ENCODE data around the gene H2BW2. TPM values are rescaled to one million over a fixed set of nuclear protein-coding genes. Genes with fewer than 3 reads are reported as not detected.

Gene H2BW2
- total RNA-seq, 1 experiment from 2014 or later: not detected

- BruUV-seq (replicated peaks): no TSS peak
Observed at GRCh38 chrX:104008831-104009230, 30.9 kb upstream of the H2BW2 start.

More at GRCh38 chrX:104008831-104009230, 30.9 kb upstream of the H2BW2 start:
- Histone ChIP-seq H3K27me3 (ENCODE audit: insufficient read depth, low read length) (peaks cover 14% of the 10 kb centered on the region; the same call in 1 of the 2 replicates), H3K27ac (ENCODE audit: low read depth, low read length) (no peak overlapping the region), H3K4me1 (ENCODE audit: control insufficient read depth in 1 of 2, insufficient read depth in 2 of 2, low read length in 2 of 2) (no peaks in the 10 kb centered on the region), H3K4me2 (ENCODE audit: low read length) (no peak overlapping the region), H3K9ac (ENCODE audit: low read length) (no peak overlapping the region), H3K36me3 (ENCODE audit: control insufficient read depth in 1 of 2, insufficient read depth in 2 of 2, low read length in 2 of 2) (no peaks in the 10 kb centered on the region), H3K9me3 (ENCODE audit: control insufficient read depth in 1 of 2, insufficient read depth in 1 of 2, low read depth in 1 of 2, low read length in 2 of 2) (no peaks in the 10 kb centered on the region), H3K4me3 (replicated peaks in 1 of 2; ENCODE audit: low read depth in 1 of 2, low read length in 2 of 2) (no peak overlapping the region), H3K9me2 (ENCODE audit: insufficient read depth) (no peaks in the 10 kb centered on the region), H2AFZ (ENCODE audit: low read depth, low read length, poor library complexity, severe bottlenecking) (no peak overlapping the region), H3K79me2 (ENCODE audit: insufficient read depth, low read length) (no peaks in the 10 kb centered on the region), H4K20me1 (ENCODE audit: insufficient read depth) (no peaks in the 10 kb centered on the region)
- ATAC-seq (no peak), DNase-seq (ENCODE audit: low read depth, low spot score) (no peak)
- ChIA-PET POLR2A (no interaction called here), CTCF (no interaction called here), RAD21 (ENCODE audit: low non-redundant PET in 1 of 2, low total read pairs in 2 of 2, uncharacterized antibody in 2 of 2, unreplicated experiment in 2 of 2) (no interaction called here)
- TF ChIP-seq CEBPB (IDR thresholded peaks at IDR 0.05; ENCODE audit: low read depth): no peak
- no peak for TF ChIP-seq JUND (IDR thresholded peaks at IDR 0.05)
- TF ChIP-seq ZBTB33 (IDR thresholded peaks at IDR 0.05; ENCODE audit: extremely low read depth, insufficient replicate concordance, low read length): no peak
- no peak for TF ChIP-seq SP1 (IDR thresholded peaks at IDR 0.05; ENCODE audit: low read depth)
- no peak for TF ChIP-seq REST (IDR thresholded peaks at IDR 0.05; ENCODE audit: low read depth)
- TF ChIP-seq ATF3 (IDR thresholded peaks at IDR 0.05): no peak
- no peak for TF ChIP-seq POLR2A (IDR thresholded peaks at IDR 0.05; ENCODE audit: borderline replicate concordance, extremely low read depth, insufficient read depth, insufficient read length)
- TF ChIP-seq ZFX (IDR thresholded peaks at IDR 0.05): no peak
- no peak for TF ChIP-seq FOSL1 (IDR thresholded peaks at IDR 0.05; ENCODE audit: low read depth)
- TF ChIP-seq EGR1 (IDR thresholded peaks at IDR 0.05; ENCODE audit: low read depth): no peak
- no peak for TF ChIP-seq RAD21 (IDR thresholded peaks at IDR 0.05; ENCODE audit: low read depth)
- no peak for TF ChIP-seq EZH2phosphoT487 (IDR thresholded peaks at IDR 0.05; ENCODE audit: borderline replicate concordance)
- TF ChIP-seq ZNF274 (IDR thresholded peaks at IDR 0.05; ENCODE audit: low read depth, low read length): no peak
- TF ChIP-seq SIN3A (IDR thresholded peaks at IDR 0.05; ENCODE audit: low read depth): no peak
- TF ChIP-seq CTCF (IDR thresholded peaks at IDR 0.05 in 2 of 3, conservative IDR thresholded peaks at IDR 0.05 in 1 of 3; ENCODE audit: borderline replicate concordance in 1 of 3, insufficient read depth in 1 of 3, low read depth in 2 of 3, low read length in 2 of 3): no peak
- intact Hi-C loops (cut with micrococcal nuclease): no loop called here

Data from HCT116 (cell line).